T-helper 22 cell (primary cell): ENCODE measurements around the gene DPY19L1.
"Not testable (repeated sequence)": the region's sequence is repeated elsewhere in the genome, so short reads cannot be mapped to it uniquely, and the experiment has no call there.

Experiments
- DNase-seq: peaks from one replicate; pipeline ENCODE4 v3.0.0-alpha.2; 2020; ENCODE audit warnings: low read depth

DPY19L1 gene

DNA sequence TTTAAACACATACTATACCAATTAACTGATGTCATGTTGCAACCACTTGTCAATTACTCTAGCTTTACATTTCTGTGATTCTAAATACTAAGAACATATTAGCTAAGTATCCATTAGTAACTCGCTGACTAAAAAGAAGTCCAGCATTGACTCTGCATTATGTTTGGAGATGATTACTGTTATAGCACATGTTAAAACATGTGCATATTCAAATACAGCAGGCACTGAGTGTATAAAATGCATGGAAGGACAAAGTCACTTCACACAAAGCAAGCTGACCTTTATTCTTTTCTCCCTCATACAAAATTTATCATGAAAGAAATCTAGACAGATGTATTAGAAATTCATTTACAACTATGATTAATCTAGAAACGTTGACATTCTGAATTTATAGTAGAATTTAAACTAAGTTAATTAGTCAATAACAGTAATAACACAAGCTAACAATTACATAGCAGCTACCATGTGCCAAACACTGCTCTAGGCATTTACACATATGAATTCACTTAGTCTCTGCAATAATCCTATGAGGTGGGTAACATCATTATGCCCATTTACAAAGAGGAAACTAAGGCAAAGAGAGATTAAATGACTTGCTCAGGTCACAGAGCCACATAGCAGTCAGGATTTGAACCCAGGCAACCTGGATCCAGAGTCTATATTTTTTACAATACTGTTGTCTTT is 48.7 kb downstream of the DPY19L1 start:
- not testable (repeated sequence) for DNase-seq

DNA sequence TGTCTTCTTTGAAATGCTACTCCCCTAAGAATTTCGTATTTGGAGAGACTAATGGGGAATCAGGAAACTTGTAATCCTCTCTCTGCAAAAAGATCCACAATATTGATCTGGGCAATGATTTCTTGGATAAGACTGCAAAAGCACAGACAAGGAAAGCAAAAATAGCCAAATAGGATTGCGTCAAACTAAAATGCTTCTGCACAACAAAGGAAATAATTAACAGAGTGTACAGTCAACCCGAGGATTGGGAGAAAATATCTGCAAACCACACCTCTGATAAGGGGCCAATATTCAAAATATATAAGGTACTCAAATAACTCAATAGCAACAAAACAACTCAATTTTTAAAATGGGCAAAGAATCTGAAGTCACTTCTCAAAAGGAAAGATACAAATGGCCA is 52.1 kb downstream of the DPY19L1 start:
- DNase-seq, result not testable (repeated sequence)

- DNase-seq, result not testable (repeated sequence)
These were observed 53.1 kb downstream of the DPY19L1 start for GRCh38 chr7:34984140-34984539.

GRCh38 chr7:34982371-34983019 is 54.8 kb downstream of the DPY19L1 start:
- no peak for DNase-seq

DNA sequence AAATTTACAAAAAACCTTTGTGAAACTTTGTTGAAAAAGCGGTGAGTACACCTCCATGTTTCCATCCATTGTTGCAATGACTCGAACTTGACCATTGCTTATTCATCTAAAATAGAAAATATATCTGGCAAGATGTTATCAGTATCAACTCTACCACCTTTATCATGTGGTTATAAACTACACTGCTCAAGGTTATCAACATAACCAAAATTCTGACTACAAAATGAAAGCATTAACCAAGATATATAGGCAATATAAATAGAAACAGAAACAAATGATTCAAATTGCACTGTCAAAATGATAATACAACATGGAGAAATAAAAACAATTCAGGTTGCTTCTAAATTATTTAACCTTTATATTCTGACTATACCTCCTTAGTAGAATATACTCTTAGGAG is 58.2 kb downstream of the DPY19L1 start:
- not testable (repeated sequence) for DNase-seq

DNA sequence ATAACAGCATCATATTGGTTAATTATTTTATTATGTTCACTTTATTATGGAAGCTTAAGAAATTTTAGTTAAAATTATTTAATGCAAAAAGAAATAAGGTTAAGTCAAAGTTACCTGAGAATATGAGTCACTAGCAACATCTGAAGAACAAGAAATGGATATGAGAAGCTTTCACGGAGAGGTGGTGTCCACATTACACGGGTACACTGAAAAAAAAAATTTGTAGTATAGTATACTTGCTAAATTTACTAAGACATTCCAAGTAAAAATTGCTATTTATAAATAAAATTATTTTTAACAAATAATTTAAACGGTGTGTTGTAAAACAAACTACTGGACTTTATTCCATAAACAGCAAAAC is 63.9 kb downstream of the DPY19L1 start:
- DNase-seq, result no peak

GRCh38 chr7:34972739-34973399 is 64.4 kb downstream of the DPY19L1 start:
- DNase-seq, result not testable (repeated sequence)

GRCh38 chr7:34967818-34968217 is 69.5 kb downstream of the DPY19L1 start:
- DNase-seq, result not testable (repeated sequence)

DNA sequence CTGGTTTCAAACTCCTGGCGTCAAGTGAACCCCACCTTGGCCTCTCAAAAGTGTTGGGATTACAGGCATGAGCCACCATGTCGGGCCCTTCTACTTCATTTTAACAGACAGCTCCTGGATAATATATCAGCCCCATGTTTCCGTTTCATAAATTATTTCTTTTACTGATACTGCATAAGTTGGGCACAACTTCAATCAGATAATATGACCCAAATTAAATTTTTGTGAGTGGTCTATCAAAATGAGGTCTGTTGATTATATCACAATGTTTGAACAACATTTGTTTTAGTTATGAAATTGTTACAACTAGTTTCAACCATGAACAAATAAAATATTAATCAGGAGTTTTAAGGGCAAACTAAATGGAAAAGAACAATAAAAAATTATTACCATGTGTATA is 70.8 kb downstream of the DPY19L1 start:
- DNase-seq, result not testable (repeated sequence)

DNA sequence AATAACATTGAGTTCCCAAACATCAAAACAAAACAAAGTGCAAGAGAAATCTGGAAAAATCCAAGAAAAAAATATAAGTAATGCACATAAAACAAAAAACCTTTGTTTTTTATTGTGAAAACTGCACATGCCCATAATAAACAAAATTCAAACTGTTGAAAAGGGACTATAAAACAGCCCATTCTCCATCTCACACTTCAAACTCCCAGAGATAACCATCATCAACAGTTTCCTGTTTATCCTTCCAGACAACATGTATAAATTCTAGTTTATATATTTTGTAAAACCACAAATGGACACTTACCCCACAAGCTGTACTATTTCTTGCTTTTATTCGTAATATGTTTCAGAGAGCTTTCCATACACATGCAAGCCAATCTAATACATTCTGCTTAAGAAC is 79.3 kb downstream of the DPY19L1 start:
- DNase-seq, result no peak

GRCh38 chr7:34952822-34953221 is 84.5 kb downstream of the DPY19L1 start:
- no peak for DNase-seq

GRCh38 chr7:34949361-34949760 is 87.9 kb downstream of the DPY19L1 start:
- no peak for DNase-seq

DNA sequence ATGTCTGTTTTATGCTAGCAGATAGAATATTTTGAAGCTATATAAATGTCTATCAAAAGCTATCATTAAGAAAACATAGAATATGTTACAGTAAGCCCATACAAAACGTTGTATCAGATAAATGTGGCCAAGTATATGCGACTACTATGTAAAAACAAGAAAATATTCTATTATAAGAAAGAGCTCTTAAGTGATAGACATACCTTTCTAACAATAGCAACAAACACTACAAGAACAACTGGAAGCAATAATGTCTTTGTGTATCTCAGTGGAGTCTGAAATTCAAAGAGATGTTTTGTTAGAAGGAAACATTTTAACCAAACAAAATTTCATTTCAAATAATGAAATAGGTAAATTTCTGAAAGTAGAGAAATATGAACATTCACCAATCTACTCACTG is 89.9 kb downstream of the DPY19L1 start:
- DNase-seq, result not testable (repeated sequence)

DNA sequence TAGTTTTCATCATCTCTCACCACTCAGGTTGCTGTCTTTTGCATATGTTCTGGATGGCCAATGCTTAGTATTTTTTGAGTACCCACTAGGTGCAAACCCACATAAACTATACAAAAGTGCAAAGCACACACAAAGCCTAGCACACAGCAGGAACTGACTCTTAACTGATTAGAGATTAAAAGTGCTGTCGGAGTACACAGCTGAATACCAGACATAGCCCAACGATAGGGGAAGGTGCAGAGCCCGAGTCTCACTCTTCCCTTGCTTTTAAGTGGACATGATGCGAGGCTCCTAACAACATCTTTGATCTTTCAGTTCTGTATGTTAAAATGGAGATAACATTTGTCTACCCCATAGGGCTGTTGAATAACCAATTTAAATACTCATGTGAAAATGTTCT is 90.8 kb downstream of the DPY19L1 start:
- no peak for DNase-seq

DNA sequence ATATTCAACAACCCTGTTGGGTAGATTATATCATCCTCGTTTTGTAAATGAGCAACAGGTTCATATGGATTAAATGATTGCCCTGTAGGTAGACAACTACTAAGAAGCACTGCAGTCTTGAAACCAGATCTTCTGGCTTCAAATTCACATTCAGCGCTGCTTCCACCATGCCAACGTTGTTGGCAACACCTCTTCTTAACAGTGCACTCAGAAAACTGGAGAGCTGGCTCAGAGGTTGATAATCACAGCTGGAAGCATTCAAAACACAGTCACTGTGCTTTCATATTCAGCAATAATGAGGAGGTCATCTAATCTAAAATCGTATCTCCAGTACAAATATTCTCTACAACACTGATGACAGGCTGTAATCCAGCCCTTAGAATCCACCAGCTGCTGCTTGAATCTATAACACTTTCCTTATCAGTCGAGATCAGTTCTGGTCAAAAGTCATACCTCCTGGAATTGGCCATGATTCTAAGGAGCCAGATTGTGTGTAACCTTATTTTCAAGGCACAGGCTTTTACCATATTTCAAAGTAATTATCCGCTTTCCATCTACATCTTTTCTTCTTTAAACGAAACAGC is 91.3 kb downstream of the DPY19L1 start:
- not testable (repeated sequence) for DNase-seq

DNA sequence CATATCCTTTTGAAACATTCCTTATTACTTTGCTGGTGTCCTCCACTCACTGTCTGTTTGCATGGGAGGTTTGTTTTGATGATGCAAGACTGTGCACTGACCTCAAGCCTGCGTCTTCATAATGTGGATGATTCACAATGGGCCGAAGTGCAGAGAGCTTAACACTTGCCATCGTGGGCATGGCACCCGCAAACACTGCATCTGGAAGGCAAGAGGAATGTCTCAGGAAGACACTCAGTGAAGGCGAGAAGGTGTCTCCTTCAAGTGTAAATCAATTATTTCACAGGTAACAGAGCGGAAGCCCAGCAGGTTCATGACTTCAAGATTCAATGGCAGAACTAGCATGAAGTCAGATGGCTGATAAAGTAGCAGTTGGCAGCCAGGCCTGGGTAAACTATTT is 98.1 kb downstream of the DPY19L1 start:
- DNase-seq, result no peak

DNA sequence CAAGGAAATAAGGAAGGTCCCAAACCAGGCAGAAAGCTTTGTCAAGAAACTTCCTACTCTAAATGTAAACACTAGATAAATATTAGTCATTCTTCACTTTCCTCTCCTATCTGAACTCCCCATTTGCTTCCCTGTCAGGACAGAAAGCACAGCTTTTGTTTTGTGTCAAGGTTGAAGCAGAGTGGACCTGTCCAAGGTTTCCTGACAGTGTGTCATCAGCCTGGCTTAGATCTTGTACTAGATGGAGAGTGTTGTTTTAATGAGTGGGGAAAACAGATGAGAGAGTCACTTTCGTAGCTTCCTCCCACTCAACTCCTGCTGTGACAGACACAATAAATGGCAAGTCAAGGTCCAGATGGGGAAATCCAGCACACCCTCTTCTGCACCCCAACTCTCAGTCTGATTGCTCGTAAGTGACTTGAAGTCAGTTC is 101.5 kb downstream of the DPY19L1 start:
- not testable (repeated sequence) for DNase-seq

GRCh38 chr7:34931739-34932138 is 105.5 kb downstream of the DPY19L1 start:
- DNase-seq, result no peak

DNA sequence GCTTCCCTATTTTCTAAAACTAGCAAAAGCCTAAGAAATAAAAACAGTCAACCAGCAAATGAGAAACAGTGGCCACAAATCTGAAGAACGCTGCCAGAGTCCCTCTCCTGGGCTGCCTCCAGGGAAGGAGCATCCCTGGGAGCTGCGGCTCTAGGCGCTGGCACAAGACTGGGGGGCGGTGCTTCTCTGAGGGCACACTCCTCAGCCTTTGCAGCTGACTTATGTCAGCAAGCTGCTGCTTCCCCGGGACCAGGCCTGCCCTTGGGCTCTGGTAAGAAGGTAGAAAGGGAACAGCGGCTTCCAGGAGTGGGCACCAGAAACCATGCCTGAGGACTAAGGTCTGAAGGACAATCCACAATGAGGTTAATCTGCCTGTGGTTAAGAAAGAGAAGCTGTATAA is 107.5 kb downstream of the DPY19L1 start:
- DNase-seq, result not testable (repeated sequence)

- DNase-seq, result no peak
These were observed 108.7 kb downstream of the DPY19L1 start for GRCh38 chr7:34928560-34928959.

DNA sequence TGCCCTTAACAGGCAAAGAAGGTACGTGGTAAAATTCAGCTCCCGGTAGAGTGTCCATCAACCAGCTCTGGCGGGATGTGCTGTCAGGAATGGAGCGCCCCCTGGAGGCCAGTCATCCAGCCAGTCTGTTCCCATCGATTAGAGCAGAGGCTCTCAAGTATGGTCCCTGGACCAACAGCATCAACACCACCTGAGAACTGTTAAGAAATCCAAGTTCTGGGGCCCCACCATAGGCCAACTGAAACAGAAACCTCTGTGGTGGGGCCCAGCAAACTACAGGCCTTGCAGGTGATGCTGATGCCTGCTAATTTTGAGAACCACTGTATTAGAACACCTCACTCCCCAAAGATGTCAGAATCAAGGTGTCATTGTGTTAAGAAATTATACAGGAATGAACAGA is 109.2 kb downstream of the DPY19L1 start:
- no peak for DNase-seq

DNA sequence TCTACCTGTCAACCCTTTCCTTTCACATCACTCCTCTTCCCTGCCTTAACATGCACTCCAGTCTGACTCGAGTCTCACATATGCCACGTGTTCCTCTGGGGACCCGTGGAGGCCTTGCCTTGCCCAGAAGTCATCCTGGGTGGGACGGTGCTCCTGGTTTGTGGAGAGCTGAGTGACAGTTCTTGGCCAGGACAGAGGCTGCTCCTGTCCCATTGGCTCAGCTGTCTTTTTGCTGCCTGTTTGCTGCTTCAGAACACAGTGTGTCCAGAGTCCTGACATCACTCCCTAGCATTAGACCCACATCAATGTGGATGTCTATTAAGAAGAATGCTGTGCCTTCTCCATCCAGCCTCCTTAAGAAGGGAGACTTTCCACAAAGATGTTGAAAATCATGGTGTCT is 116.8 kb downstream of the DPY19L1 start:
- DNase-seq, result not testable (repeated sequence)

DNA sequence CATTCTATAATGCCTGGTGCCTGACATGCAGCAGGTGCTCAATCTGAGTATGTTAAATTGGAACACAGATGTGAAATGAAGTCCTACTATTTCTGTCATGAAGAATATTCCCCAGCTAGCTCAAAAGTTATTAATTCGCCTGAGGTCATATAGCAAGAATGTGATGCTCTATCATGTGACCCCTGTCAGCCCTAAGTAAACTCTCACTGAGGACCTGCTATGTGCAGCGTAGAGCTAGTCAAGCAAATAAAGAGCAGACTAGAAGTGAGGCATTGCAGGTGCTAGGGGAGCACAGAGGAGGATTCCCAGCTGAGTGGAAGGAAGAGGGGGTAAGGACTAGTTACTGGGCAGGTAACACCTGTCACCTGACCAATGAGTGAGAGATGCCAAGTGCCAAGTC is 118.2 kb downstream of the DPY19L1 start:
- not testable (repeated sequence) for DNase-seq
